WTC11 (cell line): ENCODE results near the gene CLIP3.

Experiments used
- E2F1 ChIP-seq: sonication (generic); formaldehyde crosslinking; IDR thresholded peaks from 2 replicates; pipeline ENCODE4 v1.8.0; 2022; ENCODE audit warnings: mild to moderate bottlenecking, missing genetic modification reagents
- ETV6 ChIP-seq: sonication (generic); formaldehyde crosslinking; IDR thresholded peaks from 2 replicates; pipeline ENCODE4 v1.8.1; 2022; ENCODE audit warnings: mild to moderate bottlenecking, missing genetic modification reagents
- TF ChIP-seq, protein P1 (sequence below): fragments of 200-600 bp; IDR thresholded peaks from 2 replicates; pipeline ENCODE4 v1.8.0; 2022; ENCODE audit warnings: antibody characterized with exemption

DNA sequence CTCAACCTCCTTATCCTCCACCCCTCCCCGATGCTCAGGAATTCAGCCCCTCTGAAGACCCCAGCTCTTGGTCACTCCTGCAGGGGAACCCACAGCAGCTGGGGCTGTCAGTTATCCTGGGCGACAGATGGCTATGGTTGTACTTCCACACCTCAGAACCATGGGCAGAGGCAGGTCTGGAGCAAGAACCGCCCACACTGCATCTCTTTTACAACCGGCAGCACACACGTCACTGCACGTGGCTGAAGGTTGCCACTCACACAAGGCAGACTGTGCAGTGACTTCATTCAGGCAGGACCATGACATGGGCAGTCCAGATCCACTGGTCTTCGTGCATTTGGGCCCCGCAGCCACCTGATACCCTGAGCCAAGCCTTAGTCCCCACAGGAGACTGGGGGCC, 59.2 kb downstream of the CLIP3 start:
- TF ChIP-seq, protein P1, sequence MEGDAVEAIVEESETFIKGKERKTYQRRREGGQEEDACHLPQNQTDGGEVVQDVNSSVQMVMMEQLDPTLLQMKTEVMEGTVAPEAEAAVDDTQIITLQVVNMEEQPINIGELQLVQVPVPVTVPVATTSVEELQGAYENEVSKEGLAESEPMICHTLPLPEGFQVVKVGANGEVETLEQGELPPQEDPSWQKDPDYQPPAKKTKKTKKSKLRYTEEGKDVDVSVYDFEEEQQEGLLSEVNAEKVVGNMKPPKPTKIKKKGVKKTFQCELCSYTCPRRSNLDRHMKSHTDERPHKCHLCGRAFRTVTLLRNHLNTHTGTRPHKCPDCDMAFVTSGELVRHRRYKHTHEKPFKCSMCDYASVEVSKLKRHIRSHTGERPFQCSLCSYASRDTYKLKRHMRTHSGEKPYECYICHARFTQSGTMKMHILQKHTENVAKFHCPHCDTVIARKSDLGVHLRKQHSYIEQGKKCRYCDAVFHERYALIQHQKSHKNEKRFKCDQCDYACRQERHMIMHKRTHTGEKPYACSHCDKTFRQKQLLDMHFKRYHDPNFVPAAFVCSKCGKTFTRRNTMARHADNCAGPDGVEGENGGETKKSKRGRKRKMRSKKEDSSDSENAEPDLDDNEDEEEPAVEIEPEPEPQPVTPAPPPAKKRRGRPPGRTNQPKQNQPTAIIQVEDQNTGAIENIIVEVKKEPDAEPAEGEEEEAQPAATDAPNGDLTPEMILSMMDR = no peak
- TF ChIP-seq E2F1 (CRISPR knock-in tag) (no peak), ETV6 (no peak)
